H1 (cell line): ENCODE data around the gene SSTR5. TPM values are rescaled to one million over a fixed set of nuclear protein-coding genes. Genes with fewer than 3 reads are reported as not detected.

Source experiments
- CHD1 ChIP-seq: IDR thresholded peaks from 2 replicates; pipeline ENCODE4 v1.6.1; 2012; ENCODE audit warnings: low read depth, low read length, improper control_type of control experiment
- CHD2 ChIP-seq: IDR thresholded peaks from 2 replicates; pipeline ENCODE4 v1.6.1; 2012; ENCODE audit warnings: low read length, improper control_type of control experiment
- EZH2 ChIP-seq: fragments of 200-600 bp; sonication (generic); IDR thresholded peaks from 2 replicates; pipeline ENCODE4 v1.7.1; 2012; ENCODE audit warnings: low read depth, mild to moderate bottlenecking, moderate library complexity, low read length, inconsistent platforms; ENCODE audit not compliant: severe bottlenecking
- SRF ChIP-seq: IDR thresholded peaks from 2 replicates; pipeline ENCODE4 v1.6.1; 2011; ENCODE audit warnings: mild to moderate bottlenecking, low read depth, low read length, moderate library complexity
- TBP ChIP-seq: IDR thresholded peaks from 2 replicates; pipeline ENCODE4 v1.6.1; 2011; ENCODE audit warnings: low read depth, low read length, improper control_type of control experiment
- polyA plus RNA-seq, 7 experiments: library from polyadenylated mRNA; depleted of rRNA in 3 of 7; stranded (reverse) in 5 of 7; unstranded in 2 of 7; fragments of >200 nt in 5 of 7; fragments of 200-250 nt in 2 of 7; gene quantifications; 1 replicate in 5 of 7; 2 replicates in 1 of 7; 4 replicates in 1 of 7; pipeline versions ENCODE4 v1.2.1 to v1.2.3, GENCODE V29; 2011 to 2013; ENCODE audit warnings: missing spikeins in 2 of 7, mixed read lengths in 2 of 7
- total RNA-seq: library from RNA; stranded (reverse); fragmentation: NEBNext Ultra II Directional; extraction: Animal tissue kit (Norgen Biotek cat#: 25700); gene quantifications from 2 replicates; pipeline ENCODE4 v1.2.1, GENCODE V29; 2021
- TF ChIP-seq, protein P1 (sequence below): fragments of 300-600 bp; sonication (generic); IDR thresholded peaks from 2 replicates; pipeline ENCODE4 v1.7.1; 2012; ENCODE audit warnings: low read length, moderate library complexity, mild to moderate bottlenecking, inconsistent platforms; ENCODE audit not compliant: insufficient replicate concordance

SSTR5 gene
- total and polyA plus RNA-seq, 2 of the 8 experiments (the other 6 are each of a cell fraction or from before 2014, with no cell fraction given) = 0.56 to 0.60 TPM

DNA sequence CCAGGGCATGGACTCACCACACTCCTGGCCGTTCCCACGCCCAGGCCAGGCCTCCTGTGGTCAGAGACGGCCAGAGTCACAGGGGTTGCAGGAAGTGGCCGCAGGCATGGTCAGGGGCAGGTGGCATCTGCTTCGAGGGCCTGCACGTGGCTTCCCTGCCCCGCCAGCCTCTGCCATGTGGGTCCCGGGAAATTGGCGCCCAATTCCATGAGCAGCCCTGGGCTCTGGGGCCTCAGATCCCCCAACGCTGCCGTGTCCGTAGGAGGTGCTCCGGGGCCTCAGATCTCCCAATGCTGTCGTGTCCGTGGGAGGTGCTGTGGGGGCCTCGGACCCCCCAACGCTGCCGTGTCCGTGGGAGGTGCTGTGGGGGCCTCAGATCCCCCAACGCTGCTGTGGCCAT is 9.7 kb upstream of the SSTR5 start (continued):
- TF ChIP-seq, protein P1, sequence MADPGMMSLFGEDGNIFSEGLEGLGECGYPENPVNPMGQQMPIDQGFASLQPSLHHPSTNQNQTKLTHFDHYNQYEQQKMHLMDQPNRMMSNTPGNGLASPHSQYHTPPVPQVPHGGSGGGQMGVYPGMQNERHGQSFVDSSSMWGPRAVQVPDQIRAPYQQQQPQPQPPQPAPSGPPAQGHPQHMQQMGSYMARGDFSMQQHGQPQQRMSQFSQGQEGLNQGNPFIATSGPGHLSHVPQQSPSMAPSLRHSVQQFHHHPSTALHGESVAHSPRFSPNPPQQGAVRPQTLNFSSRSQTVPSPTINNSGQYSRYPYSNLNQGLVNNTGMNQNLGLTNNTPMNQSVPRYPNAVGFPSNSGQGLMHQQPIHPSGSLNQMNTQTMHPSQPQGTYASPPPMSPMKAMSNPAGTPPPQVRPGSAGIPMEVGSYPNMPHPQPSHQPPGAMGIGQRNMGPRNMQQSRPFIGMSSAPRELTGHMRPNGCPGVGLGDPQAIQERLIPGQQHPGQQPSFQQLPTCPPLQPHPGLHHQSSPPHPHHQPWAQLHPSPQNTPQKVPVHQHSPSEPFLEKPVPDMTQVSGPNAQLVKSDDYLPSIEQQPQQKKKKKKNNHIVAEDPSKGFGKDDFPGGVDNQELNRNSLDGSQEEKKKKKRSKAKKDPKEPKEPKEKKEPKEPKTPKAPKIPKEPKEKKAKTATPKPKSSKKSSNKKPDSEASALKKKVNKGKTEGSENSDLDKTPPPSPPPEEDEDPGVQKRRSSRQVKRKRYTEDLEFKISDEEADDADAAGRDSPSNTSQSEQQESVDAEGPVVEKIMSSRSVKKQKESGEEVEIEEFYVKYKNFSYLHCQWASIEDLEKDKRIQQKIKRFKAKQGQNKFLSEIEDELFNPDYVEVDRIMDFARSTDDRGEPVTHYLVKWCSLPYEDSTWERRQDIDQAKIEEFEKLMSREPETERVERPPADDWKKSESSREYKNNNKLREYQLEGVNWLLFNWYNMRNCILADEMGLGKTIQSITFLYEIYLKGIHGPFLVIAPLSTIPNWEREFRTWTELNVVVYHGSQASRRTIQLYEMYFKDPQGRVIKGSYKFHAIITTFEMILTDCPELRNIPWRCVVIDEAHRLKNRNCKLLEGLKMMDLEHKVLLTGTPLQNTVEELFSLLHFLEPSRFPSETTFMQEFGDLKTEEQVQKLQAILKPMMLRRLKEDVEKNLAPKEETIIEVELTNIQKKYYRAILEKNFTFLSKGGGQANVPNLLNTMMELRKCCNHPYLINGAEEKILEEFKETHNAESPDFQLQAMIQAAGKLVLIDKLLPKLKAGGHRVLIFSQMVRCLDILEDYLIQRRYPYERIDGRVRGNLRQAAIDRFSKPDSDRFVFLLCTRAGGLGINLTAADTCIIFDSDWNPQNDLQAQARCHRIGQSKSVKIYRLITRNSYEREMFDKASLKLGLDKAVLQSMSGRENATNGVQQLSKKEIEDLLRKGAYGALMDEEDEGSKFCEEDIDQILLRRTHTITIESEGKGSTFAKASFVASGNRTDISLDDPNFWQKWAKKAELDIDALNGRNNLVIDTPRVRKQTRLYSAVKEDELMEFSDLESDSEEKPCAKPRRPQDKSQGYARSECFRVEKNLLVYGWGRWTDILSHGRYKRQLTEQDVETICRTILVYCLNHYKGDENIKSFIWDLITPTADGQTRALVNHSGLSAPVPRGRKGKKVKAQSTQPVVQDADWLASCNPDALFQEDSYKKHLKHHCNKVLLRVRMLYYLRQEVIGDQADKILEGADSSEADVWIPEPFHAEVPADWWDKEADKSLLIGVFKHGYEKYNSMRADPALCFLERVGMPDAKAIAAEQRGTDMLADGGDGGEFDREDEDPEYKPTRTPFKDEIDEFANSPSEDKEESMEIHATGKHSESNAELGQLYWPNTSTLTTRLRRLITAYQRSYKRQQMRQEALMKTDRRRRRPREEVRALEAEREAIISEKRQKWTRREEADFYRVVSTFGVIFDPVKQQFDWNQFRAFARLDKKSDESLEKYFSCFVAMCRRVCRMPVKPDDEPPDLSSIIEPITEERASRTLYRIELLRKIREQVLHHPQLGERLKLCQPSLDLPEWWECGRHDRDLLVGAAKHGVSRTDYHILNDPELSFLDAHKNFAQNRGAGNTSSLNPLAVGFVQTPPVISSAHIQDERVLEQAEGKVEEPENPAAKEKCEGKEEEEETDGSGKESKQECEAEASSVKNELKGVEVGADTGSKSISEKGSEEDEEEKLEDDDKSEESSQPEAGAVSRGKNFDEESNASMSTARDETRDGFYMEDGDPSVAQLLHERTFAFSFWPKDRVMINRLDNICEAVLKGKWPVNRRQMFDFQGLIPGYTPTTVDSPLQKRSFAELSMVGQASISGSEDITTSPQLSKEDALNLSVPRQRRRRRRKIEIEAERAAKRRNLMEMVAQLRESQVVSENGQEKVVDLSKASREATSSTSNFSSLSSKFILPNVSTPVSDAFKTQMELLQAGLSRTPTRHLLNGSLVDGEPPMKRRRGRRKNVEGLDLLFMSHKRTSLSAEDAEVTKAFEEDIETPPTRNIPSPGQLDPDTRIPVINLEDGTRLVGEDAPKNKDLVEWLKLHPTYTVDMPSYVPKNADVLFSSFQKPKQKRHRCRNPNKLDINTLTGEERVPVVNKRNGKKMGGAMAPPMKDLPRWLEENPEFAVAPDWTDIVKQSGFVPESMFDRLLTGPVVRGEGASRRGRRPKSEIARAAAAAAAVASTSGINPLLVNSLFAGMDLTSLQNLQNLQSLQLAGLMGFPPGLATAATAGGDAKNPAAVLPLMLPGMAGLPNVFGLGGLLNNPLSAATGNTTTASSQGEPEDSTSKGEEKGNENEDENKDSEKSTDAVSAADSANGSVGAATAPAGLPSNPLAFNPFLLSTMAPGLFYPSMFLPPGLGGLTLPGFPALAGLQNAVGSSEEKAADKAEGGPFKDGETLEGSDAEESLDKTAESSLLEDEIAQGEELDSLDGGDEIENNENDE = no peak
- no peak for TF ChIP-seq SRF
- TF ChIP-seq TBP = no peak
- no peak for TF ChIP-seq EZH2
- no peak for TF ChIP-seq CHD2
- no peak for TF ChIP-seq CHD1
